Measurements from ENCODE around the gene SLC7A4. TPM values are rescaled to one million over a fixed set of nuclear protein-coding genes. Genes with fewer than 3 reads are reported as not detected.

SLC7A4 gene
- total RNA-seq, 4 donors from 2014 or later: 0.64 to 4.1 TPM; not detected in 2

DNA sequence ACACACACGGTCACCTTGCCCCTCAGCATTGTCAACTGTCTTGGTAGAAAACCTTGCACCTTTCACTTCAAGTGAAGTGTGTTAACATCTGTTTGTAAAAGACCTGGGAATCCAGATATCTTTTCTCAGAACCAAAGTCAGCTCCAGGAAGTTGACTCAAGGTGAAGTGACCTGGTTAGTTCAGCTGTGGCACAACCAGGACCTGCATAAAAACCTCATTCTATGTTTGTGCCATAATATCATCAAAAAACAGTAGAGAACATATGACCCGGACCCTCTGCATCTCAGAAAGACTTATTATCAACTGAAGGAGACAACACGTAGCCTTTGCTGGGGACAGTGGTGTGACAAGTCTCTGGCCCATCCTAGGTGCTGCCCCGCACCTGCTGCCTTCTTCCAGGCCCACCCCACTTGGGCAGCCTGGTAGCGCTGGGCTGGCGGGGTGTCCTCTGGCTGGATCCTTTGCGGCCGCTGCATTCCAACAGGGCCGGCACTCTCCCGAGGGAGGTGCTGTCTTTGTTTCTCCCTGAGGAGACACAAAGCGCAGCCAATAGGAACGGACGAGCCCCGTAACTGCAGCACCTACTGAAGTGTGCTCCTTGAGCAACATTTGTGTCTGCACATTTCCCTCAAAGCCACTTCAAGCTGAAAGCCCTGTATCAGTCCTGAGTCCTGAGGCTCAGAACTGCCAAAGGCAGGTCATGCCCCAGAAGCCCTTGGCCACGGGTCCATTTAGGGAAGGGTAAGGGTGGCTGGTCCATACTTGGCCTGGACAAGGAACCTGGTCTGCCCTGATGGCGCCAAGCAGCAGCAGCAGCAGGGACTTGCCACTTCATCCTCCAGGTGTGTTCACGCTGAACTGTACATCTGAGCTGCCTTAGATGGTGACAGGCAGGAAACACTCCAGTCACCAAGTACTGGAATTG lies 38.6 kb upstream of the SLC7A4 start:
- DNase-seq: no peak
- no peaks in the 10 kb centered on the region for H3K36me3 ChIP-seq
- no peak overlapping the region for H3K4me3 ChIP-seq
- no peak for TF ChIP-seq POLR2A (IDR thresholded peaks at IDR 0.05)
- TF ChIP-seq EP300 (IDR thresholded peaks at IDR 0.05; ENCODE audit: low read depth): no peak
- no peak for TF ChIP-seq POLR2AphosphoS5 (IDR thresholded peaks at IDR 0.05)
- TF ChIP-seq, protein P1, sequence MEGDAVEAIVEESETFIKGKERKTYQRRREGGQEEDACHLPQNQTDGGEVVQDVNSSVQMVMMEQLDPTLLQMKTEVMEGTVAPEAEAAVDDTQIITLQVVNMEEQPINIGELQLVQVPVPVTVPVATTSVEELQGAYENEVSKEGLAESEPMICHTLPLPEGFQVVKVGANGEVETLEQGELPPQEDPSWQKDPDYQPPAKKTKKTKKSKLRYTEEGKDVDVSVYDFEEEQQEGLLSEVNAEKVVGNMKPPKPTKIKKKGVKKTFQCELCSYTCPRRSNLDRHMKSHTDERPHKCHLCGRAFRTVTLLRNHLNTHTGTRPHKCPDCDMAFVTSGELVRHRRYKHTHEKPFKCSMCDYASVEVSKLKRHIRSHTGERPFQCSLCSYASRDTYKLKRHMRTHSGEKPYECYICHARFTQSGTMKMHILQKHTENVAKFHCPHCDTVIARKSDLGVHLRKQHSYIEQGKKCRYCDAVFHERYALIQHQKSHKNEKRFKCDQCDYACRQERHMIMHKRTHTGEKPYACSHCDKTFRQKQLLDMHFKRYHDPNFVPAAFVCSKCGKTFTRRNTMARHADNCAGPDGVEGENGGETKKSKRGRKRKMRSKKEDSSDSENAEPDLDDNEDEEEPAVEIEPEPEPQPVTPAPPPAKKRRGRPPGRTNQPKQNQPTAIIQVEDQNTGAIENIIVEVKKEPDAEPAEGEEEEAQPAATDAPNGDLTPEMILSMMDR (IDR thresholded peaks at IDR 0.05): no peak
- WGBS, 2 donors (ENCODE audit: low coverage in 1 of 2): 69 to 82% methylated on average over 3 to 17 of the region's 17 CpGs
- in situ Hi-C loops (cut with MboI; ENCODE audit: low pct_ligation_motif_present in 1 of 4, low pct_unique_long_range_greater_than_20kb in 1 of 4, low sequenced_read_pairs in 3 of 4): loop anchor here in 1 of 4 donors (25.0 kb wide), 1 partner anchor 109 kb away; the partner anchor contains the start of gene AIFM3
- intact Hi-C loops (cut with DNase I; ENCODE audit: low total_unique reads): loop anchor here (10.0 kb wide), 1 partner anchor 46 kb away; no protein-coding TSS in a partner anchor
- H3K9me3 ChIP-seq: no peaks in the 10 kb centered on the region
- no peaks in the 10 kb centered on the region for H3K27me3 ChIP-seq
- H3K27ac ChIP-seq: no peak overlapping the region
- H3K4me1 ChIP-seq: no peaks in the 10 kb centered on the region

DNA sequence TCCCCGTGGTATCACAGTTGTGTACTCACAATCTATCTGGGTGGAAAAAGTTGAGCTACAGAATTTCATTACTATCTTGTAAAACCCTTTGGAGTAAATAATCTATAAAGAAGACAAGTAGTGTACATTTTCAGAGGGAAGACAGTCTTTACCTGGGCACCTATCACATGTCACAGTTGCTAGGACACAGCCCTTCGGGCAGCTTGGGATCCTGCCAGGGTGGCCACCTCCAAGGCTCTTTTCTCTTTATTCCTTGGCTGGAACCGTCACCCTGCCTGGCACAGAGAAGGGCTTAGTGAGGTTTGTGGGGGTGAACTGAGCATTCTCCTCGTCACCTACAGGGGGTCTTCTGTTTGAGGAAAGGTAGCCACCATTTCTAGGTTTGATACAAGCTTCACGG lies 37.0 kb upstream of the SLC7A4 start:
- WGBS, 2 donors (ENCODE audit: low coverage in 1 of 2): 61% methylated on average over 5 of the region's 5 CpGs; no CpG with 5 or more reads in 1 of the 2 donors
- H3K27me3 ChIP-seq: peaks cover 3% of the 10 kb centered on the region
- no peaks in the 10 kb centered on the region for H3K9me3 ChIP-seq
- no peaks in the 10 kb centered on the region for H3K4me1 ChIP-seq
- no peak overlapping the region for H3K4me3 ChIP-seq
- intact Hi-C loops (cut with DNase I; ENCODE audit: low total_unique reads) (no loop called here), in situ Hi-C loops (cut with MboI; ENCODE audit: low pct_ligation_motif_present in 1 of 4, low pct_unique_long_range_greater_than_20kb in 1 of 4, low sequenced_read_pairs in 3 of 4) (loop anchor here in 1 of 4 donors (25.0 kb wide), 1 partner anchor 107 kb away; the partner anchor contains the start of gene AIFM3)
- H3K27ac ChIP-seq: no peak overlapping the region
- DNase-seq: no peak
- H3K36me3 ChIP-seq: no peaks in the 10 kb centered on the region
- no peak for TF ChIP-seq POLR2AphosphoS5 (IDR thresholded peaks at IDR 0.05)
- no peak for TF ChIP-seq POLR2A (IDR thresholded peaks at IDR 0.05)

DNA sequence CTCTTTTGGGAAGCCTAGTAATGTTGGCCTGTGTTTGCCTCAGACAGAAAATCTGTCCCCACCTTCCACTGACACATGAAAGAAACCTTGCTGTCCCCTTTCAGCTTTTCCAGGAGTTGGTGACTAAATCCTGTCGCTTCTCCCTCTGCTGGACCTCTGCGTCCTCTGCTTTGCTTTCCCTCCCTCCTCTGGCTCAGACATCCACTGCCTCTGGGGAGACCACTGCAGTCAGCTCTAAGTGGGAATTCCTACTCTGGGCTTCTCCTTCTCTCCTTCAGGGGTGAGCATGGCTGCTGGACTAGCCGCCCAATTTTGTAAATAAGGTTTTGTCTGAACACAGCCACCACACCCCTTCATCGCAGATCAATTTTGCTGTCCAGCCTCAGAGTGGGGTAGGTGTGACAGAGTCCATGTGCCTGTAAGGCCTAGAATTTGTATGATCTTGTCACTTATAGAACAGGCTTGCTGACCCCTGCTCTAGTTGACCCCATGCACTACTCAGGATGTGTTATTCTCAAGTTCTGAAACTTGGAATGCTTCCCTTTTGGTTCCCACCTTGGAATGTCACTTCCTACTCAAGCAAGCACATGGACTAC lies 36.4 kb upstream of the SLC7A4 start:
- WGBS, 2 donors (ENCODE audit: low coverage in 1 of 2): 85 to 92% methylated on average over 2 to 4 of the region's 4 CpGs
- Histone ChIP-seq H3K9me3 (no peaks in the 10 kb centered on the region), H3K4me3 (no peak overlapping the region), H3K36me3 (no peaks in the 10 kb centered on the region), H3K27me3 (peaks cover 6% of the 10 kb centered on the region), H3K27ac (no peak overlapping the region), H3K4me1 (no peaks in the 10 kb centered on the region)
- in situ Hi-C loops (cut with MboI; ENCODE audit: low pct_ligation_motif_present in 1 of 4, low pct_unique_long_range_greater_than_20kb in 1 of 4, low sequenced_read_pairs in 3 of 4) (loop anchor here in 1 of 4 donors (25.0 kb wide), 1 partner anchor 106 kb away; the partner anchor contains the start of gene AIFM3), intact Hi-C loops (cut with DNase I; ENCODE audit: low total_unique reads) (no loop called here)
- no peak for TF ChIP-seq POLR2AphosphoS5 (IDR thresholded peaks at IDR 0.05)
- TF ChIP-seq EP300 (IDR thresholded peaks at IDR 0.05; ENCODE audit: low read depth): no peak
- no peak for TF ChIP-seq POLR2A (IDR thresholded peaks at IDR 0.05)
- TF ChIP-seq, protein P1 (IDR thresholded peaks at IDR 0.05): no peak
- DNase-seq: no peak

DNA sequence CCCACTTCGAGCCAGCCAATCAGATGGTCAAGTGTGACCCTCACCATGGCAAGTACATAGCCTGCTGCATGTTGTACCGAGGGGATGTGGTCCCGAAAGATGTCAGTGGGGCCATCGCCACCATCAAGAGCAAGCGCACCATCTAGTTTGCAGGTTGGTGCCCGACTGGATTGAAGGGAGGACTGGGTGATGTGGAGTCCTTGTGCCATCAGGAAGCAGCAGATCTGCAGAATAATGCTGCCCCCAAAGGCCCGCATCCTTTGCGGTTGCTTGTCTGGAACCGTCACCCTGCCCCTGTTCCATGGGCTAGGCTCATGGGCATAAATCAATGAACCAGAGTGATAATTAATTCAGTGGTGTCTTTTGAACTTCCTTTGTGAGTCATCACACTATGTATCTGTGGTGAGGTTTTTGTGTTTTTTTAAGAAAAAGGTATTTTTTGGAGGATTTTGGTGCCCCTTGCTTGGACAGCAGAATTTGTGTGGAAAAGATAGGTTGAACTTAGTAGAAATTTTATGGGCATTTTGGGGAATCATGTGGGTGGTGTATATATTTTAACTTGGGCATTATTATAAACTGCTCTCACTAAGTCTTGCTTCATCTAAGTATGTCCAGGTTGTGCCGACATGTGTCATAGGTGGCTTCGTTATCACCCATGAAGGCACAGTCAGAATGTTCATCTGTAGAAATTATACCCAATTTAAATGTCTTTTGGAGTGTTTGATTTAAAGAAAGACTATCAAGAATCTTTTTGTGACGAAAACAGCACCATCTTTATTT lies 35.7 kb upstream of the SLC7A4 start:
- WGBS, 2 donors (ENCODE audit: low coverage in 1 of 2): 84 to 85% methylated on average over 4 to 12 of the region's 12 CpGs
- Histone ChIP-seq H3K36me3 (no peaks in the 10 kb centered on the region), H3K27me3 (peaks cover 6% of the 10 kb centered on the region), H3K27ac (no peak overlapping the region), H3K4me3 (no peak overlapping the region), H3K4me1 (no peaks in the 10 kb centered on the region), H3K9me3 (no peaks in the 10 kb centered on the region)
- TF ChIP-seq POLR2A (IDR thresholded peaks at IDR 0.05): no peak
- no peak for TF ChIP-seq EP300 (IDR thresholded peaks at IDR 0.05; ENCODE audit: low read depth)
- TF ChIP-seq POLR2AphosphoS5 (IDR thresholded peaks at IDR 0.05): no peak
- TF ChIP-seq, protein P1 (IDR thresholded peaks at IDR 0.05): no peak
- intact Hi-C loops (cut with DNase I; ENCODE audit: low total_unique reads) (no loop called here), in situ Hi-C loops (cut with MboI; ENCODE audit: low pct_ligation_motif_present in 1 of 4, low pct_unique_long_range_greater_than_20kb in 1 of 4, low sequenced_read_pairs in 3 of 4) (loop anchor here in 1 of 4 donors (25.0 kb wide), 1 partner anchor 106 kb away; the partner anchor contains the start of gene AIFM3)
- no peak for DNase-seq

All from transverse colon (tissue), 4 donors.